ENCODE results near the gene LGR6.

GRCh38 chr1:202357506-202357905 lies 163.9 kb downstream of the LGR6 start:
- TF ChIP-seq, protein P1, sequence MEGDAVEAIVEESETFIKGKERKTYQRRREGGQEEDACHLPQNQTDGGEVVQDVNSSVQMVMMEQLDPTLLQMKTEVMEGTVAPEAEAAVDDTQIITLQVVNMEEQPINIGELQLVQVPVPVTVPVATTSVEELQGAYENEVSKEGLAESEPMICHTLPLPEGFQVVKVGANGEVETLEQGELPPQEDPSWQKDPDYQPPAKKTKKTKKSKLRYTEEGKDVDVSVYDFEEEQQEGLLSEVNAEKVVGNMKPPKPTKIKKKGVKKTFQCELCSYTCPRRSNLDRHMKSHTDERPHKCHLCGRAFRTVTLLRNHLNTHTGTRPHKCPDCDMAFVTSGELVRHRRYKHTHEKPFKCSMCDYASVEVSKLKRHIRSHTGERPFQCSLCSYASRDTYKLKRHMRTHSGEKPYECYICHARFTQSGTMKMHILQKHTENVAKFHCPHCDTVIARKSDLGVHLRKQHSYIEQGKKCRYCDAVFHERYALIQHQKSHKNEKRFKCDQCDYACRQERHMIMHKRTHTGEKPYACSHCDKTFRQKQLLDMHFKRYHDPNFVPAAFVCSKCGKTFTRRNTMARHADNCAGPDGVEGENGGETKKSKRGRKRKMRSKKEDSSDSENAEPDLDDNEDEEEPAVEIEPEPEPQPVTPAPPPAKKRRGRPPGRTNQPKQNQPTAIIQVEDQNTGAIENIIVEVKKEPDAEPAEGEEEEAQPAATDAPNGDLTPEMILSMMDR (IDR thresholded peaks at IDR 0.05; ENCODE audit: poor library complexity, severe bottlenecking), result no peak
- TF ChIP-seq REST (IDR thresholded peaks at IDR 0.05; ENCODE audit: borderline replicate concordance), result no peak
- TF ChIP-seq SMC3 (conservative IDR thresholded peaks at IDR 0.05; ENCODE audit: poor library complexity), result no peak
- TF ChIP-seq EP300 (conservative IDR thresholded peaks at IDR 0.05; ENCODE audit: poor library complexity, severe bottlenecking), result no peak
- no peak for TF ChIP-seq EZH2 (IDR thresholded peaks at IDR 0.05; ENCODE audit: borderline replicate concordance, insufficient read depth, low read length, poor library complexity, severe bottlenecking)
- no peak for TF ChIP-seq POLR2AphosphoS5 (IDR thresholded peaks at IDR 0.05)
- TF ChIP-seq TAF1 (IDR thresholded peaks at IDR 0.05; ENCODE audit: low read depth), result no peak
- TF ChIP-seq MXI1 (conservative IDR thresholded peaks at IDR 0.05; ENCODE audit: poor library complexity, severe bottlenecking), result no peak
- no peak for TF ChIP-seq RAD21 (conservative IDR thresholded peaks at IDR 0.05)
